ENCODE data around the gene POU6F2. TPM values are rescaled to one million over a fixed set of nuclear protein-coding genes. Genes with fewer than 3 reads are reported as not detected.

Gene POU6F2
- total RNA-seq, 1 experiment from 2014 or later: not detected

DNA sequence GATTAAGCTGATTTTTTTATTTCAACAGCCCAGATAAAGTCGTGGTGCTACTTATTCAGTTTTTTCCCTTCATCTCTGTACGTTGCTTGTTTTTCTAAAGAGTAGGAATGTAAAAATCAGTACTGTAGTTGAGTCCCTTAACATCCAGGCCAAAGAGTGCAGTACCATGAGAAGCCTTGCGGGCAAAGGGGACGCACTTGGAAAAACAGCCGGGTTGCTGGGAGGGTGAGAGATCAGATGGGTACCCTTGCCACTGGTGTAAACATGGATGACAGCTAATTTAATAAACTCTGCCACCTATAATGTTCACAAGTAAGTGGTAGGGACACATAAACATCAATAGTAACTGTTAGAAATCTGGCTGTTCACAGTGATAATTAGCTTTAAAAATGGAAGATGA lies 175.9 kb downstream of the POU6F2 start:
- no peak overlapping the region for H3K9ac ChIP-seq (ENCODE audit: low read length)
- H3K4me1 ChIP-seq (ENCODE audit: insufficient read depth, low read length): no peaks in the 10 kb centered on the region
- no peak overlapping the region for H2AFZ ChIP-seq (ENCODE audit: low read length)
- H3F3A ChIP-seq (ENCODE audit: low read length, unreplicated experiment): no peaks in the 10 kb centered on the region
- DNase-seq (no peak), ATAC-seq (no peak)
- no peak overlapping the region for H3K4me2 ChIP-seq (ENCODE audit: low read length)
- TF ChIP-seq, protein P1, sequence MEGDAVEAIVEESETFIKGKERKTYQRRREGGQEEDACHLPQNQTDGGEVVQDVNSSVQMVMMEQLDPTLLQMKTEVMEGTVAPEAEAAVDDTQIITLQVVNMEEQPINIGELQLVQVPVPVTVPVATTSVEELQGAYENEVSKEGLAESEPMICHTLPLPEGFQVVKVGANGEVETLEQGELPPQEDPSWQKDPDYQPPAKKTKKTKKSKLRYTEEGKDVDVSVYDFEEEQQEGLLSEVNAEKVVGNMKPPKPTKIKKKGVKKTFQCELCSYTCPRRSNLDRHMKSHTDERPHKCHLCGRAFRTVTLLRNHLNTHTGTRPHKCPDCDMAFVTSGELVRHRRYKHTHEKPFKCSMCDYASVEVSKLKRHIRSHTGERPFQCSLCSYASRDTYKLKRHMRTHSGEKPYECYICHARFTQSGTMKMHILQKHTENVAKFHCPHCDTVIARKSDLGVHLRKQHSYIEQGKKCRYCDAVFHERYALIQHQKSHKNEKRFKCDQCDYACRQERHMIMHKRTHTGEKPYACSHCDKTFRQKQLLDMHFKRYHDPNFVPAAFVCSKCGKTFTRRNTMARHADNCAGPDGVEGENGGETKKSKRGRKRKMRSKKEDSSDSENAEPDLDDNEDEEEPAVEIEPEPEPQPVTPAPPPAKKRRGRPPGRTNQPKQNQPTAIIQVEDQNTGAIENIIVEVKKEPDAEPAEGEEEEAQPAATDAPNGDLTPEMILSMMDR (conservative IDR thresholded peaks at IDR 0.05; ENCODE audit: low read depth, low read length): no peak
- no peak for TF ChIP-seq EZH2phosphoT487 (IDR thresholded peaks at IDR 0.05; ENCODE audit: borderline replicate concordance, low read length)
- TF ChIP-seq EZH2 (IDR thresholded peaks at IDR 0.05; ENCODE audit: low read length, unreplicated experiment): no peak
- H3K27ac ChIP-seq (ENCODE audit: low read length): no peak overlapping the region
- intact Hi-C loops (cut with micrococcal nuclease): no loop called here
- H3K9me2 ChIP-seq (replicated peaks; ENCODE audit: low read length): no peaks in the 10 kb centered on the region
- H3K9me3 ChIP-seq (ENCODE audit: low read length): no peaks in the 10 kb centered on the region
- no peaks in the 10 kb centered on the region for H3K79me2 ChIP-seq (ENCODE audit: low read length)
- ChIA-PET CTCF (interaction anchor here (0.6 kb wide), 1 partner anchor 99 kb away, joined by 3 read pairs; no protein-coding TSS in a partner anchor), POLR2A (ENCODE audit: unreplicated experiment) (no interaction called here)
- no TSS peak for BruUV-seq (replicated peaks)
- H4K20me1 ChIP-seq (ENCODE audit: low read length): no peaks in the 10 kb centered on the region
- no peak overlapping the region for H3K4me3 ChIP-seq (ENCODE audit: low read length)
- H3K36me3 ChIP-seq (ENCODE audit: low read depth, low read length): no peaks in the 10 kb centered on the region
- H3K27me3 ChIP-seq (ENCODE audit: low read length): peaks cover 50% of the 10 kb centered on the region

DNA sequence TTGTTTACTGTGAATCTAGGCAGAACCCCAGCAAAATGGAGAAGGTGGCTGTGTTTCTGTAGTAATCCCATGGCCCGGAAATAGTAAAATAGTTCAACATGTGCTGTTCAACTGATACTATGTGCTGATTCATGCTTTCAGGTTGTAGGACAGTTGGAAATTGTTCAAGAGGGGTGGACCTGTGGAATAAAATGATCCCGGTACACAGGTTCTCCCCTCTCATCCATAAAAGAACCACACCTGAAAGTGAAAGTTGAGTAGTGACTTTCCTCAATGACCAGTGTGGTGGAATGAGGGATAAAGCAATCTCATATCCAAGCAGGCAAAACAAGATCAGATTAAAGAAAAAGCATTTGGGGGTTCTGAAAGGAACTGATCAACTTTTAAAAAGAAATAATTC lies 177.1 kb downstream of the POU6F2 start:
- POLR2A ChIA-PET (ENCODE audit: unreplicated experiment): no interaction called here
- no peaks in the 10 kb centered on the region for H3K79me2 ChIP-seq (ENCODE audit: low read length)
- no peak overlapping the region for H3K9ac ChIP-seq (ENCODE audit: low read length)
- no peak overlapping the region for H3K4me3 ChIP-seq (ENCODE audit: low read length)
- H3K36me3 ChIP-seq (ENCODE audit: low read depth, low read length): no peaks in the 10 kb centered on the region
- H2AFZ ChIP-seq (ENCODE audit: low read length): no peak overlapping the region
- peaks cover 62% of the 10 kb centered on the region for H3K27me3 ChIP-seq (ENCODE audit: low read length)
- no TSS peak for BruUV-seq (replicated peaks)
- DNase-seq: no peak
- no peaks in the 10 kb centered on the region for H3K9me3 ChIP-seq (ENCODE audit: low read length)
- H3F3A ChIP-seq (ENCODE audit: low read length, unreplicated experiment): no peaks in the 10 kb centered on the region
- no peak for TF ChIP-seq EZH2 (IDR thresholded peaks at IDR 0.05; ENCODE audit: low read length, unreplicated experiment)
- no peak for TF ChIP-seq EZH2phosphoT487 (IDR thresholded peaks at IDR 0.05; ENCODE audit: borderline replicate concordance, low read length)
- TF ChIP-seq, protein P1 (conservative IDR thresholded peaks at IDR 0.05; ENCODE audit: low read depth, low read length): no peak
- intact Hi-C loops (cut with micrococcal nuclease): no loop called here
- H3K4me1 ChIP-seq (ENCODE audit: insufficient read depth, low read length): no peaks in the 10 kb centered on the region
- ATAC-seq: no peak
- CTCF ChIA-PET: no interaction called here
- H3K27ac ChIP-seq (ENCODE audit: low read length): no peak overlapping the region
- no peaks in the 10 kb centered on the region for H4K20me1 ChIP-seq (ENCODE audit: low read length)
- H3K4me2 ChIP-seq (ENCODE audit: low read length): no peak overlapping the region
- no peaks in the 10 kb centered on the region for H3K9me2 ChIP-seq (replicated peaks; ENCODE audit: low read length)

DNA sequence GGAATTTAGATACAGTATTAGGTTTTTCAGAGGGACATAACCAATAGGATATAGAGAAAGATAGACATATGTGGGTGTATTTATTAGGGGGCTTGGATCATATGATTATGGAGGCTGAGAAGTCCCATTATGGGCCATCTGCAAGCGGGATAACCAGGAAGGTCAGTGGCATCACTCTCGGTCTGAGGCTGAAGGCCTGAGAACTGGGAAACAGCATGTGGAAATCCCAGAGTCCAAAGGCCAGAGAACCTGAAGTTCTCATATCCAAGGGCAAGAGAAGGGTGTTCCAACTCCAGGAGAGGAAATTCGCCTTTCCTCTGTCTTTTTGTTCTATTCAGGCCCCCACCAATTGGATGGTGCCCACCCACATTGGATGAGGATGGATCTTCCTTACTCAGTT lies 180.7 kb downstream of the POU6F2 start:
- ATAC-seq: no peak
- no peaks in the 10 kb centered on the region for H3K79me2 ChIP-seq (ENCODE audit: low read length)
- ChIA-PET CTCF (no interaction called here), POLR2A (ENCODE audit: unreplicated experiment) (no interaction called here)
- no peaks in the 10 kb centered on the region for H3K9me3 ChIP-seq (ENCODE audit: low read length)
- no peak overlapping the region for H2AFZ ChIP-seq (ENCODE audit: low read length)
- intact Hi-C loops (cut with micrococcal nuclease): no loop called here
- TF ChIP-seq EZH2 (IDR thresholded peaks at IDR 0.05; ENCODE audit: low read length, unreplicated experiment): no peak
- no peak for TF ChIP-seq EZH2phosphoT487 (IDR thresholded peaks at IDR 0.05; ENCODE audit: borderline replicate concordance, low read length)
- TF ChIP-seq, protein P1 (conservative IDR thresholded peaks at IDR 0.05; ENCODE audit: low read depth, low read length): no peak
- no peak overlapping the region for H3K4me2 ChIP-seq (ENCODE audit: low read length)
- H3K27ac ChIP-seq (ENCODE audit: low read length): no peak overlapping the region
- no peak for DNase-seq
- H3K27me3 ChIP-seq (ENCODE audit: low read length): peaks cover 76% of the 10 kb centered on the region
- BruUV-seq (replicated peaks): no TSS peak
- no peak overlapping the region for H3K4me3 ChIP-seq (ENCODE audit: low read length)
- no peaks in the 10 kb centered on the region for H3F3A ChIP-seq (ENCODE audit: low read length, unreplicated experiment)
- no peaks in the 10 kb centered on the region for H3K36me3 ChIP-seq (ENCODE audit: low read depth, low read length)
- H4K20me1 ChIP-seq (ENCODE audit: low read length): no peaks in the 10 kb centered on the region
- no peaks in the 10 kb centered on the region for H3K9me2 ChIP-seq (replicated peaks; ENCODE audit: low read length)
- no peak overlapping the region for H3K9ac ChIP-seq (ENCODE audit: low read length)
- H3K4me1 ChIP-seq (ENCODE audit: insufficient read depth, low read length): no peaks in the 10 kb centered on the region

Data from PC-3 (cell line).